Lower leg skin (tissue), 3 donors: ENCODE measurements around the gene SPTAN1.

Source experiments
- CTCF ChIP-seq, 3 donors: fragments of 450-650 bp; IDR thresholded peaks; one replicate each; pipeline ENCODE4 v1.5.1; 2016; ENCODE audit warnings: antibody characterized with exemption in 3 of 3, mild to moderate bottlenecking in 3 of 3, moderate library complexity in 2 of 3
- POLR2A ChIP-seq, 2 donors: fragments of 450-650 bp; IDR thresholded peaks; one replicate each; pipeline ENCODE4 v1.6.1; 2016 to 2017; ENCODE audit warnings: antibody characterized with exemption in 2 of 2, mild to moderate bottlenecking in 1 of 2, moderate library complexity in 1 of 2

DNA sequence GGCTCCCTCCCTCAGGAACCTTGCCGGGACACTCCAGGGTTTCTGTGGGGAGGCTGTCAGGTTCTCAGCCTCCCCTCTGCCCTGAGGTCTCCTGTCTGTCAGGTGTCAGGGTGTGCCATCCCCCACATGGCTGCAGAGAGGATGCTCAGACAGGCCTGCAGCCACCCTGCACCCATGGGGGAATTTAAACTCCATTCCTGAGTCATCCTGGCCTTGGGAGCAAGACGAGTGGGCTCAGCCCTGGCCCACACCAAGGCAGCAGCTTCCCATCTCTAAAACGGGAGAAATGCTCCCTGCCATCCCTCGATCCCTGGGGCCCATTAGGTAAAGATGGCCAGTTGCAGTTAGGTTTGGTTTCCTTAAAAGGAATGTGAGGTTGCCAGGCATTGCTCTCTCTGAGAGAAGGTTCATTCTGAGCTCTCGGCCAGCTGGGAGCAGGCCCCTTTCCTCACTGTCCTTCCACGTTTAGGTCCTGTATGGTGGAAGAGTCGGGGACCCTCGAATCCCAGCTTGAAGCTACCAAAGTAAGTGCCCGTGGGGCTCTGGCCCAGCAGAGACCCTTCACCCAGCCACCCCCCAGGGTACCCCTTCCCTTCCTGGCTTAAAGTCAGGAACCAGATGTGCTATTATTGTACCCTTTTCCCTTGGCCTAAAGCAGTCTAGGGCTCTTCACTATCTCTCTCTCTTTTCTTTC is 77.6 kb downstream of the SPTAN1 start:
- TF ChIP-seq CTCF (IDR thresholded peaks at IDR 0.05): no peak
- TF ChIP-seq POLR2A (IDR thresholded peaks at IDR 0.05): no peak
